Measurements from ENCODE around the gene TMEM31.

DNA sequence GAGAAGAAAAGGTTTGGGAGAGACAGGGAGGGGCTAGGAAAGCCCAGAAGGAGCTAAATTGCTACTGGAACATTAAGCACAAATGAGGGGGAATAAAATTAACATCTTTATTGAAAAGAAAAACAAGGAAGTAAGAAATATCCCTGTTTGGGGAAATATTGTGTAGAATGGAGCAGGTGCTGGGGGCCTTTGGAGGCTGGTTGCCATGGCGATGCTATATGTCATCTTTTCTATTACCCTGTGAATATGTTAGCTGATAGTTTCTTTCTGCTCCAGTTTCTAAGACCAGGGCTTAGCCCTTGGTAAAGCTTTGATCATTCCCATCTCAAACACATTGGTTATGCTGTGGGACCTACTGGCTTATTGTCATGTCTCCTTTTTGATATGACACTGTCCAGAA, 28.7 kb downstream of the TMEM31 start:
- TF ChIP-seq, protein P1, sequence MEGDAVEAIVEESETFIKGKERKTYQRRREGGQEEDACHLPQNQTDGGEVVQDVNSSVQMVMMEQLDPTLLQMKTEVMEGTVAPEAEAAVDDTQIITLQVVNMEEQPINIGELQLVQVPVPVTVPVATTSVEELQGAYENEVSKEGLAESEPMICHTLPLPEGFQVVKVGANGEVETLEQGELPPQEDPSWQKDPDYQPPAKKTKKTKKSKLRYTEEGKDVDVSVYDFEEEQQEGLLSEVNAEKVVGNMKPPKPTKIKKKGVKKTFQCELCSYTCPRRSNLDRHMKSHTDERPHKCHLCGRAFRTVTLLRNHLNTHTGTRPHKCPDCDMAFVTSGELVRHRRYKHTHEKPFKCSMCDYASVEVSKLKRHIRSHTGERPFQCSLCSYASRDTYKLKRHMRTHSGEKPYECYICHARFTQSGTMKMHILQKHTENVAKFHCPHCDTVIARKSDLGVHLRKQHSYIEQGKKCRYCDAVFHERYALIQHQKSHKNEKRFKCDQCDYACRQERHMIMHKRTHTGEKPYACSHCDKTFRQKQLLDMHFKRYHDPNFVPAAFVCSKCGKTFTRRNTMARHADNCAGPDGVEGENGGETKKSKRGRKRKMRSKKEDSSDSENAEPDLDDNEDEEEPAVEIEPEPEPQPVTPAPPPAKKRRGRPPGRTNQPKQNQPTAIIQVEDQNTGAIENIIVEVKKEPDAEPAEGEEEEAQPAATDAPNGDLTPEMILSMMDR (conservative IDR thresholded peaks at IDR 0.05; ENCODE audit: low read depth, low read length), result no peak
- no peak for TF ChIP-seq RAD21 (IDR thresholded peaks at IDR 0.05; ENCODE audit: low read length)
- no peak for TF ChIP-seq POLR2A (IDR thresholded peaks at IDR 0.05; ENCODE audit: low read depth, low read length)
- no peak for TF ChIP-seq BHLHE40 (IDR thresholded peaks at IDR 0.05; ENCODE audit: low read depth, low read length)
- no peak for TF ChIP-seq CEBPB (IDR thresholded peaks at IDR 0.05; ENCODE audit: low read depth, low read length)
- TF ChIP-seq RCOR1 (IDR thresholded peaks at IDR 0.05; ENCODE audit: insufficient replicate concordance, low read length), result no peak
- TF ChIP-seq RFX5 (IDR thresholded peaks at IDR 0.05; ENCODE audit: low read depth, low read length), result no peak
- TF ChIP-seq NFE2L2 (IDR thresholded peaks at IDR 0.05; ENCODE audit: low read depth, low read length), result no peak
- TF ChIP-seq SMC3 (IDR thresholded peaks at IDR 0.05; ENCODE audit: low read depth, low read length), result no peak
- TF ChIP-seq, protein P2, sequence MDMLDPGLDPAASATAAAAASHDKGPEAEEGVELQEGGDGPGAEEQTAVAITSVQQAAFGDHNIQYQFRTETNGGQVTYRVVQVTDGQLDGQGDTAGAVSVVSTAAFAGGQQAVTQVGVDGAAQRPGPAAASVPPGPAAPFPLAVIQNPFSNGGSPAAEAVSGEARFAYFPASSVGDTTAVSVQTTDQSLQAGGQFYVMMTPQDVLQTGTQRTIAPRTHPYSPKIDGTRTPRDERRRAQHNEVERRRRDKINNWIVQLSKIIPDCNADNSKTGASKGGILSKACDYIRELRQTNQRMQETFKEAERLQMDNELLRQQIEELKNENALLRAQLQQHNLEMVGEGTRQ (IDR thresholded peaks at IDR 0.05; ENCODE audit: low read depth, low read length), result no peak
- TF ChIP-seq MAZ (IDR thresholded peaks at IDR 0.05; ENCODE audit: borderline replicate concordance, low read depth, low read length), result no peak
- no peak for TF ChIP-seq MXI1 (IDR thresholded peaks at IDR 0.05; ENCODE audit: borderline replicate concordance, low read depth, low read length)
- no peak for TF ChIP-seq MAFK (IDR thresholded peaks at IDR 0.05; ENCODE audit: low read depth, low read length)

Measured in IMR-90 (cell line).